Neural progenitor cell (in vitro differentiated cells): Measurements from ENCODE around the gene PFDN6. TPM values are rescaled to one million over a fixed set of nuclear protein-coding genes. Genes with fewer than 3 reads are reported as not detected.

ENCODE experiments used
- DNase-seq: peaks from one replicate; pipeline ENCODE4 v3.0.0-alpha.2; 2016; ENCODE audit warnings: low spot score
- H2AFZ ChIP-seq: fragments of 200-600 bp; sonication (generic); replicated peaks from 2 replicates; pipeline ENCODE4 v1.6.1; 2016; ENCODE audit warnings: antibody characterized with exemption
- H3F3A ChIP-seq: fragments of 200-600 bp; sonication (generic); 2 replicates; pipeline ENCODE4 v1.6.1; 2016; ENCODE audit warnings: antibody characterized with exemption, low read depth
- H3K27ac ChIP-seq: fragments of 200-600 bp; sonication (generic); 2 replicates; pipeline ENCODE4 v1.5.1; 2016; ENCODE audit warnings: mild to moderate bottlenecking
- H3K27me3 ChIP-seq: fragments of 200-600 bp; sonication (generic); 2 replicates; pipeline ENCODE4 v1.6.1; 2016; ENCODE audit warnings: mild to moderate bottlenecking, moderate library complexity
- H3K36me3 ChIP-seq: fragments of 200-600 bp; sonication (generic); 2 replicates; pipeline ENCODE4 v1.5.1; 2016
- H3K4me1 ChIP-seq: fragments of 200-600 bp; sonication (generic); 2 replicates; pipeline ENCODE4 v1.6.1; 2016; ENCODE audit warnings: mixed run types
- H3K4me2 ChIP-seq: fragments of 200-600 bp; sonication (generic); 2 replicates; pipeline ENCODE4 v1.6.1; 2016
- H3K4me3 ChIP-seq: fragments of 200-600 bp; sonication (generic); 2 replicates; pipeline ENCODE4 v1.5.1; 2016
- H3K79me2 ChIP-seq: fragments of 200-600 bp; sonication (generic); 2 replicates; pipeline ENCODE4 v1.6.1; 2016; ENCODE audit warnings: low read depth
- H3K9ac ChIP-seq: fragments of 200-600 bp; sonication (generic); 2 replicates; pipeline ENCODE4 v1.6.1; 2016
- H3K9me3 ChIP-seq: fragments of 200-600 bp; sonication (generic); 2 replicates; pipeline ENCODE4 v1.5.1; 2016; ENCODE audit warnings: low read depth
- H4K20me1 ChIP-seq: fragments of 200-600 bp; sonication (generic); 2 replicates; pipeline ENCODE4 v1.6.1; 2016; ENCODE audit warnings: low read depth
- H3K27ac Mint-ChIP-seq: 3 replicates; pipeline ENCODE4 v1.8.0; 2021; ENCODE audit warnings: mixed read lengths
- H3K27me3 Mint-ChIP-seq: 2 replicates; pipeline ENCODE4 v1.8.0; 2022; ENCODE audit warnings: low read depth, mild to moderate bottlenecking, inconsistent platforms, moderate library complexity, mixed read lengths; ENCODE audit not compliant: insufficient read depth
- H3K36me3 Mint-ChIP-seq: 3 replicates; pipeline ENCODE4 v1.8.0; 2021; ENCODE audit warnings: mixed read lengths
- H3K4me1 Mint-ChIP-seq: 3 replicates; pipeline ENCODE4 v1.8.0; 2021; ENCODE audit warnings: mixed read lengths
- H3K4me3 Mint-ChIP-seq: 3 replicates; pipeline ENCODE4 v1.8.0; 2021; ENCODE audit warnings: mild to moderate bottlenecking, moderate library complexity, mixed read lengths
- H3K9me3 Mint-ChIP-seq: 3 replicates; pipeline ENCODE4 v1.8.0; 2020; ENCODE audit warnings: mixed read lengths
- EZH2 ChIP-seq: fragments of 200-600 bp; sonication (generic); IDR thresholded peaks from 2 replicates; pipeline ENCODE4 v1.6.1; 2017; ENCODE audit warnings: antibody characterized with exemption, mild to moderate bottlenecking, moderate library complexity
- EZH2phosphoT487 ChIP-seq: fragments of 200-600 bp; sonication (generic); IDR thresholded peaks from 2 replicates; pipeline ENCODE4 v1.6.1; 2017; ENCODE audit warnings: antibody characterized with exemption
- microRNA-seq: library from miRNA; unstranded; fragments of <30 nt; microRNA quantifications from one replicate; pipeline ENCODE4, GENCODE V29; 2016
- total RNA-seq: library from RNA; depleted of rRNA; stranded (reverse); fragments of >200 nt; gene quantifications from 2 replicates; pipeline ENCODE4 v1.2.3, GENCODE V29; 2015; ENCODE audit warnings: low replicate concordance
- TF ChIP-seq, protein P1 (sequence below): fragments of 200-600 bp; sonication (generic); IDR thresholded peaks from 2 replicates; pipeline ENCODE4 v1.5.1; 2017; ENCODE audit warnings: antibody characterized with exemption, mild to moderate bottlenecking

PFDN6 gene
- total RNA-seq, 1 donor from 2014 or later = 35.6 TPM

DNA sequence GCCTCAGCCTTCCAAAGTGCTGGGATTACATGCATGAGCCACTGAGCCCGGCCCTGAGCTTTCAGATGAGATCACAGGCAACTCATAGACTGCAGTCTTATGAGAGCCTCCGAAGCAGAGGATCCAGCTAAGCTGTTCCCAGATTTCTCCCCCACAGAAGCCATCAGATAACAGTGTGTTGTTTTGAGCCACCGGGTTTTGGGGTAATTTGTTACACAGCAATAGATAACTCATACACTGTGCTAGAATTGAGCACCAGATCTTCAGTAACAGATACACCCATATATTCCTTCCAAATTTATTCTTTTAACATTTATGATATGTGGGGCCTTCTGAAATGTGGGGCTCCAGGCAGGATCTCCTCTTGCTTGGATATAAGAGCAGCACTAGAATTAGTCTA lies 47.1 kb downstream of the PFDN6 start:
- H3K4me2 ChIP-seq = no peak overlapping the region
- DNase-seq = no peak
- no peaks in the 10 kb centered on the region for H3K4me1 ChIP-seq
- H2AFZ ChIP-seq = no peak overlapping the region
- TF ChIP-seq, protein P1, sequence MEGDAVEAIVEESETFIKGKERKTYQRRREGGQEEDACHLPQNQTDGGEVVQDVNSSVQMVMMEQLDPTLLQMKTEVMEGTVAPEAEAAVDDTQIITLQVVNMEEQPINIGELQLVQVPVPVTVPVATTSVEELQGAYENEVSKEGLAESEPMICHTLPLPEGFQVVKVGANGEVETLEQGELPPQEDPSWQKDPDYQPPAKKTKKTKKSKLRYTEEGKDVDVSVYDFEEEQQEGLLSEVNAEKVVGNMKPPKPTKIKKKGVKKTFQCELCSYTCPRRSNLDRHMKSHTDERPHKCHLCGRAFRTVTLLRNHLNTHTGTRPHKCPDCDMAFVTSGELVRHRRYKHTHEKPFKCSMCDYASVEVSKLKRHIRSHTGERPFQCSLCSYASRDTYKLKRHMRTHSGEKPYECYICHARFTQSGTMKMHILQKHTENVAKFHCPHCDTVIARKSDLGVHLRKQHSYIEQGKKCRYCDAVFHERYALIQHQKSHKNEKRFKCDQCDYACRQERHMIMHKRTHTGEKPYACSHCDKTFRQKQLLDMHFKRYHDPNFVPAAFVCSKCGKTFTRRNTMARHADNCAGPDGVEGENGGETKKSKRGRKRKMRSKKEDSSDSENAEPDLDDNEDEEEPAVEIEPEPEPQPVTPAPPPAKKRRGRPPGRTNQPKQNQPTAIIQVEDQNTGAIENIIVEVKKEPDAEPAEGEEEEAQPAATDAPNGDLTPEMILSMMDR = no peak
- TF ChIP-seq EZH2 = no peak
- no peak for TF ChIP-seq EZH2phosphoT487
- Mint-ChIP-seq H3K4me3 (no peak overlapping the region), H3K4me1 (no peaks in the 10 kb centered on the region), H3K27ac (no peak overlapping the region), H3K9me3 (no peaks in the 10 kb centered on the region), H3K36me3 (no peaks in the 10 kb centered on the region), H3K27me3 (peaks cover 2% of the 10 kb centered on the region)
- no peaks in the 10 kb centered on the region for H3K79me2 ChIP-seq
- no peak overlapping the region for H3K4me3 ChIP-seq
- no peak overlapping the region for H3K27ac ChIP-seq
- no peaks in the 10 kb centered on the region for H3K9me3 ChIP-seq
- H4K20me1 ChIP-seq = no peaks in the 10 kb centered on the region
- no peaks in the 10 kb centered on the region for H3K27me3 ChIP-seq
- no peak overlapping the region for H3K9ac ChIP-seq
- H3K36me3 ChIP-seq = no peaks in the 10 kb centered on the region
- no peaks in the 10 kb centered on the region for H3F3A ChIP-seq

DNA sequence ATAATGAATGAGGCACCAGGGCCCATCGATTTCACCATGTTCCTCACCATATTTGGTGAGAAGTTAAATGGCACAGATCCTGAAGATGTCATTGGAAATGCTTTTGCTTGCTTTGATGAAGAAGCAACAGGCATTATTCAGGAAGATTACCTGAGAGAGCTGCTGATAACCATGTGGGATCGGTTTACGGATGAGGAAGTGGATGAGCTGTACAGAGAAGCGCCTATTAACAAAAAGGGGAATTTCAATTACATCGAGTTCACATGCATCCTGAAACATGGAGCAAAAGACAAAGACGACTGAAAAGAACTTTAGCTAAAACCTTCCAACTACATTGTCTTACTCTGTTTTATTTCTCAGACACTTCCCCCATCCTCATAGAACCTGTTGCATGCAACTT lies 49.8 kb downstream of the PFDN6 start:
- Histone ChIP-seq H2AFZ (no peak overlapping the region), H3K27ac (no peak overlapping the region), H3K27me3 (no peaks in the 10 kb centered on the region), H4K20me1 (no peaks in the 10 kb centered on the region), H3F3A (no peaks in the 10 kb centered on the region), H3K36me3 (no peaks in the 10 kb centered on the region), H3K79me2 (no peaks in the 10 kb centered on the region), H3K4me1 (no peaks in the 10 kb centered on the region), H3K4me2 (no peak overlapping the region), H3K9ac (no peak overlapping the region), H3K4me3 (no peak overlapping the region), H3K9me3 (no peaks in the 10 kb centered on the region)
- TF ChIP-seq EZH2phosphoT487 (no peak), EZH2 (no peak)
- TF ChIP-seq, protein P1 = no peak
- no peak overlapping the region for H3K4me3 Mint-ChIP-seq
- DNase-seq = no peak
- no peaks in the 10 kb centered on the region for H3K9me3 Mint-ChIP-seq
- no peak overlapping the region for H3K27ac Mint-ChIP-seq
- no peaks in the 10 kb centered on the region for H3K36me3 Mint-ChIP-seq
- H3K4me1 Mint-ChIP-seq = no peaks in the 10 kb centered on the region
- H3K27me3 Mint-ChIP-seq = no peaks in the 10 kb centered on the region

Small RNA genes lying within 50 kb of the gene (microRNA-seq; reads per million reads assigned to microRNA genes)
- not detected for gene MIR6834
- gene MIR6873 = not detected

Other genes with a start within 250 kb of the PFDN6 start
- gene HLA-DPA1, start 216.0 kb upstream of the PFDN6 start, total RNA-seq = 1.5 and 2.8 TPM in 2 replicates
- 8.0 and 23.3 TPM in 2 replicates for gene HLA-DPB1, start 213.6 kb upstream of the PFDN6 start, total RNA-seq
- 0.49 and 0.99 TPM in 2 replicates for gene COL11A2, start 97.1 kb upstream of the PFDN6 start, total RNA-seq
- 10.2 and 21.7 TPM in 2 replicates for gene RXRB, start 88.9 kb upstream of the PFDN6 start, total RNA-seq
- 40.8 and 59.2 TPM in 2 replicates for gene SLC39A7, start 88.7 kb upstream of the PFDN6 start, total RNA-seq
- 4.8 and 9.5 TPM in 2 replicates for gene HSD17B8, start 84.9 kb upstream of the PFDN6 start, total RNA-seq
- gene RING1, start 81.1 kb upstream of the PFDN6 start, total RNA-seq = 12.1 and 20.2 TPM in 2 replicates
- gene VPS52, start 17.7 kb upstream of the PFDN6 start, total RNA-seq = 28.7 and 38.4 TPM in 2 replicates
- 4,188 and 4,663 TPM in 2 replicates for gene RPS18, start 17.5 kb upstream of the PFDN6 start, total RNA-seq
- 1.1 and 2.1 TPM in 2 replicates for gene B3GALT4, start 12.5 kb upstream of the PFDN6 start, total RNA-seq
- 31.1 and 43.5 TPM in 2 replicates for gene WDR46, start 362 bp upstream of the PFDN6 start, total RNA-seq
- gene RGL2, start 9.3 kb downstream of the PFDN6 start, total RNA-seq = 28.3 and 63.4 TPM in 2 replicates
- gene TAPBP, start 24.5 kb downstream of the PFDN6 start, total RNA-seq = 1.7 and 6.3 TPM in 2 replicates
- 5.7 and 26.7 TPM in 2 replicates for gene ZBTB22, start 28.1 kb downstream of the PFDN6 start, total RNA-seq
- 35.7 and 49.6 TPM in 2 replicates for gene DAXX, start 33.4 kb downstream of the PFDN6 start, total RNA-seq
- 93.9 and 179 TPM in 2 replicates for gene KIFC1, start 102.2 kb downstream of the PFDN6 start, total RNA-seq
- gene PHF1, start 121.4 kb downstream of the PFDN6 start, total RNA-seq = 25.6 and 55.8 TPM in 2 replicates
- gene CUTA, start 128.5 kb downstream of the PFDN6 start, total RNA-seq = 118 and 186 TPM in 2 replicates
- gene SYNGAP1, start 130.5 kb downstream of the PFDN6 start, total RNA-seq = 14.1 and 29.7 TPM in 2 replicates
- gene ZBTB9, start 165.0 kb downstream of the PFDN6 start, total RNA-seq = 10.2 and 12.7 TPM in 2 replicates